BLaER1 treated with 17β-estradiol and CSF1 and Interleukin-3, amounts not matched to agents 10 nM and 100 nM (cell line): ENCODE results near the gene KIF5A.

ENCODE experiments used
- H3K27ac ChIP-seq, 11 experiments: shearing (Covaris generic); formaldehyde crosslinking; 2 replicates each; pipeline ENCODE4 v1.8.1; 2022
- H3K27me3 ChIP-seq, 11 experiments: shearing (Covaris generic); formaldehyde crosslinking; 2 replicates each; pipeline ENCODE4 v1.8.1; 2022
- H3K36me3 ChIP-seq, 11 experiments: shearing (Covaris generic); formaldehyde crosslinking; 2 replicates each; pipeline ENCODE4 v1.8.1; 2022
- H3K4me1 ChIP-seq, 10 experiments: shearing (Covaris generic); formaldehyde crosslinking; 2 replicates each; pipeline ENCODE4 v1.8.1; 2022
- H3K4me2 ChIP-seq, 11 experiments: shearing (Covaris generic); formaldehyde crosslinking; 2 replicates each; pipeline ENCODE4 v1.8.1; 2022
- H3K4me3 ChIP-seq, 10 experiments: shearing (Covaris generic); formaldehyde crosslinking; 2 replicates each; pipeline ENCODE4 v1.8.1; 2022
- H3K9ac ChIP-seq, 11 experiments: shearing (Covaris generic); formaldehyde crosslinking; 2 replicates each; pipeline ENCODE4 v1.8.1; 2022
- H3K9me3 ChIP-seq, 11 experiments: shearing (Covaris generic); formaldehyde crosslinking; replicated peaks in 1 of 11; 2 replicates each; pipeline ENCODE4 v1.8.1; 2022
- H4K20me1 ChIP-seq, 11 experiments: shearing (Covaris generic); formaldehyde crosslinking; 2 replicates each; pipeline ENCODE4 v1.8.1; 2022
- Cebpa-rat ChIP-seq, 11 experiments: shearing (Covaris generic); IDR thresholded peaks; 2 replicates each; pipeline ENCODE4 v1.8.1; 2022

KIF5A gene

DNA sequence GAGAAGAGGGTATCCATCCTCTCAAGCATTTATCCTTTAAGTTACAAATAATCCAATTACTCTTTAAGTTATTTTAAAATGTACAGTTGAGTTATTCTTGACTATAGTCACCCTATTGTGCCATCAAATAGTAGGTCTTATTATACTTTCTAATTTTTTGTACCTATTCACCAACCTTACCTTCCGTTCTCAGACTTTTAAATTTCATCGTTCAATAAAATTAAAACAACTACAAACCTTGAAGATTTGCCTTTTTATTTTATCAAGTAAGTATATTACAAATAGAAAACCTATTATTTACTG, 1.9 kb upstream of the KIF5A start:
- no peaks in the 10 kb centered on the region for H3K9me3 ChIP-seq

DNA sequence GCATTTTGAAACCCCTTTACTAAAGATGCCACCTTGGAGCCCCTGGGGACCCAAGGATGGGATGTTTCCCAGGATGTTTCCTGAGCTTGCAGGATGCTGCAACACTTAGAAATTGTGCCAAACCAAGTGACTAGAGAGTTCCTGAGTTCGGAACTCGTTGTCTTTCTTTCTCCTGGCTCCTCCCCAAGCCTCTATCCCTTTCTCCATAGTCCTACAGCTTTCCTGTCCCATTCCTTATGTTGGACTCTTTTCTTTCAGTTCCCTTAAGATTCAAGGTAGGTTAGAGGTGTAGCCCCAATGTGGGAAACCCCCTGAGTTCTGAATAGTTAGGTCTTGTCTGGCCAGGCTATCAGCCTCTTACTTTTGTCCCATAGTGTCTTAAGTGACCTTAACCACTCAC, 1.4 kb upstream of the KIF5A start:
- H3K4me1 ChIP-seq, result peaks cover 34 to 46% (median 40%) of the 10 kb centered on the region in 10 experiments
- no peak overlapping the region for H3K27ac ChIP-seq
- peaks cover 0 to 16% (median 7%) of the 10 kb centered on the region in 11 experiments; a peak in 9 of 22 replicates for H4K20me1 ChIP-seq
- H3K9me3 ChIP-seq, result no peaks in the 10 kb centered on the region
- H3K9ac ChIP-seq, result no peak overlapping the region
- no peak overlapping the region for H3K4me3 ChIP-seq
- H3K4me2 ChIP-seq, result no peak overlapping the region
- peaks cover 0 to 12% (median 0%) of the 10 kb centered on the region in 11 experiments; a peak in 4 of 22 replicates for H3K36me3 ChIP-seq
- TF ChIP-seq Cebpa-rat (IDR thresholded peaks at IDR 0.05), result no peak
- peaks cover 43 to 57% (median 47%) of the 10 kb centered on the region in 11 experiments for H3K27me3 ChIP-seq

More for the DNA sequence above, 1.9 kb upstream of the KIF5A start:
- Histone ChIP-seq H4K20me1 (peaks cover 0 to 18% (median 7%) of the 10 kb centered on the region in 11 experiments; a peak in 9 of 22 replicates), H3K4me3 (no peak overlapping the region), H3K27ac (no peak overlapping the region), H3K4me2 (no peak overlapping the region), H3K9ac (no peak overlapping the region), H3K4me1 (peaks cover 37 to 46% (median 40%) of the 10 kb centered on the region in 10 experiments), H3K36me3 (peaks cover 0 to 12% (median 0%) of the 10 kb centered on the region in 11 experiments; a peak in 4 of 22 replicates), H3K27me3 (peaks cover 43 to 57% (median 47%) of the 10 kb centered on the region in 11 experiments)
- TF ChIP-seq Cebpa-rat (IDR thresholded peaks at IDR 0.05), result no peak

GRCh38 chr12:57549203-57549908, 488 bp upstream of the KIF5A start:
- H3K4me1 ChIP-seq, result peaks cover 25 to 43% (median 39%) of the 10 kb centered on the region in 10 experiments
- no peak overlapping the region for H3K9ac ChIP-seq
- H3K27me3 ChIP-seq, result peaks cover 43 to 57% (median 47%) of the 10 kb centered on the region in 11 experiments
- H3K4me2 ChIP-seq, result no peak overlapping the region
- peaks cover 0 to 12% (median 0%) of the 10 kb centered on the region in 11 experiments; a peak in 4 of 22 replicates for H3K36me3 ChIP-seq
- H4K20me1 ChIP-seq, result peaks cover 0 to 12% (median 0%) of the 10 kb centered on the region in 11 experiments; a peak in 6 of 22 replicates
- H3K27ac ChIP-seq, result no peak overlapping the region
- H3K4me3 ChIP-seq, result no peak overlapping the region
- H3K9me3 ChIP-seq, result no peaks in the 10 kb centered on the region
- TF ChIP-seq Cebpa-rat (IDR thresholded peaks at IDR 0.05), result no peak

DNA sequence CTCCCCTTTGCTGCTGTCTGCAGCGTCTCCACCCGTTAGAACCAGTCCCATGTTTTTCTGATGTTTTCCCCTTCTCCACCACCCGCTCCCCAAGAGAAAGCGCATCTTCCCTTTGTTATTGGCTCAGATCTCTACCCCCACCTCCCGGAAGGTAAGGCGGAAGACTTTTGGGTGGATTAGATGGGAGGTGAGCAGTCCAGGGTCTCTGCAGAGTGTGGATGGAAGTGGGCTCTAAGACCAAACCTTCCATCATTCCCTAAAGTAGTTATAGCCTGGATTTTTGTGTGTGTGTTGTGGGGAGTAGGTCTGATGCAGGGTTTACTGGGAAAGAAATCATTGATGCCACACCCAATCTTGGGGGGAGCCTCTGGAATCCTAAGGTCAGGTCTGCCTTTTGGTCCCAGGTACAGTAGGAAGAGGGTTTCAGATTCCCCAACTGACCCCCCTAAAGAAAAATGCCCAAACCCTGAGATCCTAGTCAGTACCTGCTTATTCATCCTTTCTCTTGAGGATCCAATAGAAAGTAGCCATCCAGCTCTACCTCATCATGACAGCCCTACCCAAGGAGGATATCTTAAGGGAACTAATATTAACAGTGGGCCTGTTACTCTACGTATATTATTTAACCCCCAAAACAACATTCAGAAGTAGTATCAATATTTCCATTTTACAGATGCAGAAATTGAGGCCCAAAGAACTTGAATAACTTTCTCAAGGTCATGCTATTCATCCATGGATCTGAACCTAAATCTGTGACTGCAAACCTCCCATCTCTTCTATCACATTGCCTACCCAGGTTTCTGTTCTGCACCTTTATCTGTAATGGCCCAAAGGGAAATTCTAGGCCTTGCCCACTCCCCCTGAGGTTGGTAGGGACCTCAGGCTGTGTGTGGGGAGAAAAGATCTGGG, 1.1 kb downstream of the KIF5A start:
- Histone ChIP-seq H3K4me1 (peaks cover 10 to 28% (median 24%) of the 10 kb centered on the region in 10 experiments), H3K27ac (no peak overlapping the region), H3K9me3 (no peaks in the 10 kb centered on the region), H3K9ac (no peak overlapping the region), H3K36me3 (no peaks in the 10 kb centered on the region), H4K20me1 (no peaks in the 10 kb centered on the region; a peak in 4 of 22 replicates), H3K4me2 (no peak overlapping the region), H3K4me3 (no peak overlapping the region), H3K27me3 (peaks cover 43 to 57% (median 47%) of the 10 kb centered on the region in 11 experiments)
- no peak for TF ChIP-seq Cebpa-rat (IDR thresholded peaks at IDR 0.05)

DNA sequence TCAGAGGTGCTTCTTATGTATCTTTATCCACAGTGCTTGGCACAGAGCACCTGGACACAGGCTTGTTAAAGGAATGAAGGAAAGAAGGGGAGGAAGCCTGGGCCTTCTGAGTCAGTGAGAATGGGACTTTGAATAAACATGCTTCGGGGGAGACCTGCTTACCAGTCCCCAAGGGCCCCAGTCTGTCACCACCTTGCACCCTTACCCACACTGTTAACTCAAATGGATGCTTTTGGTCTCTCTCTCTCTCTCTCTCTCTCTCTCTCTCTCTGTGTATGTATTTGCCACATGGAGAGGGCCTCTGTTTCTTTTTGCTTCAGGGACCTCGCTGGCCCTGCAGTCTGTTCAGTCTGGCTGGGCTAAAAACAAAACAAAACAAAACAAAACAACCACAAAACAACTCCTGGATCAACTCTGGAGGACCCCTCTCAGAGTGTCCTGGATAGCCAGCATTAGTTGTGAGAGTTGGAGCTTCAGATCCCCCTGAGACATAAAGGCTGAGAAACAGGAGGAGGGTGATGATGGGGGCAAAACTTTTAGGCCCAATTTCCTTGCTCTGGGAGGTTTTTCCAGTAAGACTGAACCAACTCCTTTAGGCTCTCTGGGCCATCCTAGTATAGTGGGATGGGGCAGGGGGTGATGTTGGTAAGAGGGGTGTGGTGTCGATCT, 1.9 kb downstream of the KIF5A start:
- Histone ChIP-seq H3K36me3 (no peaks in the 10 kb centered on the region), H3K27me3 (peaks cover 43 to 57% (median 47%) of the 10 kb centered on the region in 11 experiments), H3K27ac (no peak overlapping the region), H3K9me3 (no peaks in the 10 kb centered on the region), H4K20me1 (no peaks in the 10 kb centered on the region; a peak in 1 of 22 replicates), H3K4me2 (no peak overlapping the region), H3K4me1 (peaks cover 4 to 22% (median 17%) of the 10 kb centered on the region in 10 experiments; a peak in 18 of 20 replicates), H3K9ac (no peak overlapping the region), H3K4me3 (no peak overlapping the region)
- no peak for TF ChIP-seq Cebpa-rat (IDR thresholded peaks at IDR 0.05)

DNA sequence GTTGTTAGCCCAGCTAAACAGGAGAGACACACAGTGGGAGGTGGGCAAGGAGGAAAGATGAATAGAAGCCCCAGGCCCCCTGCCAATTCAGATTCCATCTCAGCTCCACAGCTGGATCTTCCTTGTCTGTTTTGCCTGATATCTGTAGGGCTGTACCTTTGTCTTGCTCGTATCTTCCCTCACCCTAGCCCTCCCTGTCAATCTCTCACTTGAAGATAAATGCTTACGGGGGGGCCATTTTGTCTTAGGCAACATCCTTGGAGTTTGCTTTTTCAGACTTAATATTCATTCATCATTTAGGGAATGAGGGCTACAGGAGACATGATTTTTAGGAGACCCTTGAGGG, 2.4 kb downstream of the KIF5A start:
- Histone ChIP-seq H3K27ac (no peak overlapping the region), H3K36me3 (no peaks in the 10 kb centered on the region), H3K9me3 (no peaks in the 10 kb centered on the region), H3K27me3 (peaks cover 43 to 57% (median 47%) of the 10 kb centered on the region in 11 experiments), H3K4me2 (peak overlapping the region in 1 of 11 experiments; percentile 73; a peak in 2 of 22 replicates), H3K4me3 (no peak overlapping the region), H3K9ac (no peak overlapping the region), H4K20me1 (no peaks in the 10 kb centered on the region; a peak in 1 of 22 replicates), H3K4me1 (peaks cover 4 to 21% (median 17%) of the 10 kb centered on the region in 10 experiments; a peak in 18 of 20 replicates)
- TF ChIP-seq Cebpa-rat (IDR thresholded peaks at IDR 0.05), result no peak

DNA sequence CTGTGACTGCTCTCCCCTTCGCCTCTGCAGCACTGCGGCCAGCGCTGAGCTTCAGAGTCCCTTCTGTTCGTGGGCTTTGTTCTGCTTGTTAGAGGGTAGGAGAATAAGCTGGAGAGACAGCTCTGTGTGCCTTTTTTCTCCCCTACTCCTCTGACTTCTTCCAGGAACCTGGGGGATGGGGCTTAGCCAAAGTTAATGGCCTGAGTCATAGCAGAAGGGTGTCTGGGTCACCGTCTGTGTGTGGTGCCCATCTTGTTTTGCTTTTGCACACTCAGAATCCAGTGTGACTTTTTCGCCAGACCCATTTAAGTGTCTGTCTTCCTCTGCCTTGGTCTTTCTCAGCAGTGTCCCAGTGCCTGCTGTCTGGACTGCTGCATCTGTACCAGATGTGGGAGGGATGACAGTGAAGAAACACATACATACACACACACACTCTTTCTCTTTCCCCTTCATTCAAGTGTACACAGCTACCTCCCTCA, 3.0 kb downstream of the KIF5A start:
- H3K9ac ChIP-seq, result no peak overlapping the region
- no peaks in the 10 kb centered on the region for H3K36me3 ChIP-seq
- H3K27ac ChIP-seq, result no peak overlapping the region
- no peak for TF ChIP-seq Cebpa-rat (IDR thresholded peaks at IDR 0.05)
- H3K4me1 ChIP-seq, result peaks cover 0 to 17% (median 15%) of the 10 kb centered on the region in 10 experiments; a peak in 16 of 20 replicates
- peak overlapping the region; percentile 11 to 86 (median 62); a peak in 16 of 22 replicates for H3K4me2 ChIP-seq
- H3K9me3 ChIP-seq, result no peaks in the 10 kb centered on the region
- no peaks in the 10 kb centered on the region; a peak in 1 of 22 replicates for H4K20me1 ChIP-seq
- H3K4me3 ChIP-seq, result no peak overlapping the region
- peaks cover 38 to 51% (median 41%) of the 10 kb centered on the region in 11 experiments for H3K27me3 ChIP-seq

DNA sequence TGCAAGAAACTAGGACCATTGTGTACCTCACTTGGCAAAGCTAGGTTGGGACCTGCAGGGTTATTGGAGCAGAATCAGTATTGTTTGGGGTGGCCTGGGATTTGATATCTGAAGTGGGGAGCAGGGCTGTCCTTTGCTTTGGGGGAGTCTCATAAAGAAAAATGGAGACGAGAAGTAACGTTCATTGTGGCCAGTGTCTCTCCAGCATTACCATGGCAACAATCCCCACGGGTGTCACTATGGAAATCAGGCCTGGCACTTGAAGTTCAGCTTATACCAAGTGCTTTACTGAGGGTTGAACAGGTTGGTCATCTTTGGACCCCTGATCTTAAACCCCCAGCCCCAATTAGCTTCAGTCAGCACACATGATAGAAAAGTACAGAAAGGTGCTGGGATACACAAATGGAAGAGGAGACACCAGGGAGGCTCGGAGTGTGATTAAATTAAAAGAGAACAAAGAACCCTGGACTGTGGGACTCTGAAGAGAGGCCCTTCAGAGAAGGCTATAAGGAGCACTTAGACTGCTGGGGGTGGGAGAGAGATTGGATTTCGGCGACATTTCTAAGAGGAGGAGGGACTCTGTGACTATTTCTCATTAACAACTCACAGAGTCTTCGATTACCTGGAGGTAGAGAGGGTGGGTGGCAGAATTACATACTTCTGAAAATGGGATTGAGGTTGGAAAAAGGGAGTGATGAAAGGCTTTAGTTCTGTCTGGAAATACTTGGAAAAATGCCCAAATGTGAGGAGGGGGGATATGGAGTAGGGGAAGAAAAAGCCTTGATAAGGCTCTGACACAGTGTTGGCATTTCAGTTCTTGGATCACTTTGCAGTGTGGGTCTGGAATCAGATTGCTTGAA, 3.7 kb downstream of the KIF5A start:
- H3K9ac ChIP-seq, result peak overlapping the region in 3 of 11 experiments; percentile 26 to 40 (median 36); a peak in 3 of 22 replicates

More for the DNA sequence above, 3.7 kb downstream of the KIF5A start:
- H3K9me3 ChIP-seq, result no peaks in the 10 kb centered on the region
- no peak overlapping the region for H3K27ac ChIP-seq
- TF ChIP-seq Cebpa-rat (IDR thresholded peaks at IDR 0.05), result no peak
- no peaks in the 10 kb centered on the region for H3K36me3 ChIP-seq
- H3K27me3 ChIP-seq, result peaks cover 31 to 44% (median 34%) of the 10 kb centered on the region in 11 experiments
- H4K20me1 ChIP-seq, result no peaks in the 10 kb centered on the region; a peak in 1 of 22 replicates
- H3K4me1 ChIP-seq, result peaks cover 0 to 17% (median 15%) of the 10 kb centered on the region in 10 experiments; a peak in 16 of 20 replicates
- H3K4me2 ChIP-seq, result peak overlapping the region; percentile 11 to 86 (median 62); a peak in 19 of 22 replicates
- no peak overlapping the region for H3K4me3 ChIP-seq
